Measurements from ENCODE around the gene ANKIB1. TPM values are rescaled to one million over a fixed set of nuclear protein-coding genes. Genes with fewer than 3 reads are reported as not detected.

Gene ANKIB1
- total RNA-seq, 1 donor from 2014 or later: 77.7 TPM

GRCh38 chr7:92340016-92340415 lies 94.2 kb downstream of the ANKIB1 start:
- no peak for TF ChIP-seq CTCF (IDR thresholded peaks at IDR 0.05; ENCODE audit: partially characterized antibody, unreplicated experiment)
- Mint-ChIP-seq H3K4me3 (ENCODE audit: unreplicated experiment) (no peak overlapping the region), H3K36me3 (ENCODE audit: unreplicated experiment) (no peaks in the 10 kb centered on the region), H3K9me3 (ENCODE audit: unreplicated experiment) (peaks cover 1% of the 10 kb centered on the region), H3K27ac (ENCODE audit: unreplicated experiment) (no peak overlapping the region), H3K4me1 (ENCODE audit: low read depth, unreplicated experiment) (no peaks in the 10 kb centered on the region), H3K27me3 (ENCODE audit: unreplicated experiment) (no peaks in the 10 kb centered on the region)
- DNase-seq: no peak

- Mint-ChIP-seq H3K27me3 (ENCODE audit: unreplicated experiment) (no peaks in the 10 kb centered on the region), H3K4me3 (ENCODE audit: unreplicated experiment) (no peak overlapping the region), H3K9me3 (ENCODE audit: unreplicated experiment) (no peaks in the 10 kb centered on the region), H3K27ac (ENCODE audit: unreplicated experiment) (no peak overlapping the region), H3K36me3 (ENCODE audit: unreplicated experiment) (no peaks in the 10 kb centered on the region), H3K4me1 (ENCODE audit: low read depth, unreplicated experiment) (no peaks in the 10 kb centered on the region)
- TF ChIP-seq CTCF (IDR thresholded peaks at IDR 0.05; ENCODE audit: partially characterized antibody, unreplicated experiment): no peak
- no peak for DNase-seq
Measured at GRCh38 chr7:92343714-92344113, 97.9 kb downstream of the ANKIB1 start.

GRCh38 chr7:92352009-92352408 lies 106.2 kb downstream of the ANKIB1 start:
- no peak for DNase-seq
- Mint-ChIP-seq H3K9me3 (ENCODE audit: unreplicated experiment) (no peaks in the 10 kb centered on the region), H3K4me3 (ENCODE audit: unreplicated experiment) (no peak overlapping the region), H3K36me3 (ENCODE audit: unreplicated experiment) (no peaks in the 10 kb centered on the region), H3K27ac (ENCODE audit: unreplicated experiment) (no peak overlapping the region), H3K4me1 (ENCODE audit: low read depth, unreplicated experiment) (no peaks in the 10 kb centered on the region), H3K27me3 (ENCODE audit: unreplicated experiment) (no peaks in the 10 kb centered on the region)
- no peak for TF ChIP-seq CTCF (IDR thresholded peaks at IDR 0.05; ENCODE audit: partially characterized antibody, unreplicated experiment)

- no peak for TF ChIP-seq CTCF (IDR thresholded peaks at IDR 0.05; ENCODE audit: partially characterized antibody, unreplicated experiment)
- Mint-ChIP-seq H3K36me3 (ENCODE audit: unreplicated experiment) (no peaks in the 10 kb centered on the region), H3K27ac (ENCODE audit: unreplicated experiment) (no peak overlapping the region), H3K4me3 (ENCODE audit: unreplicated experiment) (no peak overlapping the region), H3K27me3 (ENCODE audit: unreplicated experiment) (no peaks in the 10 kb centered on the region), H3K9me3 (ENCODE audit: unreplicated experiment) (no peaks in the 10 kb centered on the region), H3K4me1 (ENCODE audit: low read depth, unreplicated experiment) (no peaks in the 10 kb centered on the region)
- no peak for DNase-seq
Measured at GRCh38 chr7:92354214-92354613, 108.4 kb downstream of the ANKIB1 start.

GRCh38 chr7:92356406-92356805 lies 110.6 kb downstream of the ANKIB1 start:
- H3K27me3 Mint-ChIP-seq (ENCODE audit: unreplicated experiment): no peaks in the 10 kb centered on the region
- no peaks in the 10 kb centered on the region for H3K9me3 Mint-ChIP-seq (ENCODE audit: unreplicated experiment)
- no peaks in the 10 kb centered on the region for H3K36me3 Mint-ChIP-seq (ENCODE audit: unreplicated experiment)
- DNase-seq: no peak
- TF ChIP-seq CTCF (IDR thresholded peaks at IDR 0.05; ENCODE audit: partially characterized antibody, unreplicated experiment): no peak
- no peak overlapping the region for H3K4me3 Mint-ChIP-seq (ENCODE audit: unreplicated experiment)
- H3K4me1 Mint-ChIP-seq (ENCODE audit: low read depth, unreplicated experiment): no peaks in the 10 kb centered on the region
- no peak overlapping the region for H3K27ac Mint-ChIP-seq (ENCODE audit: unreplicated experiment)
